ENCODE measurements around the gene MBLAC1. TPM values are rescaled to one million over a fixed set of nuclear protein-coding genes. Genes with fewer than 3 reads are reported as not detected.

Gene MBLAC1, protein sequence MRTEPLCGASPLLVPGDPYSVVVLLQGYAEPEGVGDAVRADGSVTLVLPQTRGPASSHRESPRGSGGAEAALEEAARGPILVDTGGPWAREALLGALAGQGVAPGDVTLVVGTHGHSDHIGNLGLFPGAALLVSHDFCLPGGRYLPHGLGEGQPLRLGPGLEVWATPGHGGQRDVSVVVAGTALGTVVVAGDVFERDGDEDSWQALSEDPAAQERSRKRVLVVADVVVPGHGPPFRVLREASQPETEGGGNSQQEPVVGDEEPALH
- total RNA-seq: 4.5 TPM in 2 replicates
- total RNA-seq (2013): 1.9 TPM
- polyA plus RNA-seq: 1.4 and 1.6 TPM in 2 replicates
- polyA minus RNA-seq: 4.4 and 6.3 TPM in 2 replicates

DNA sequence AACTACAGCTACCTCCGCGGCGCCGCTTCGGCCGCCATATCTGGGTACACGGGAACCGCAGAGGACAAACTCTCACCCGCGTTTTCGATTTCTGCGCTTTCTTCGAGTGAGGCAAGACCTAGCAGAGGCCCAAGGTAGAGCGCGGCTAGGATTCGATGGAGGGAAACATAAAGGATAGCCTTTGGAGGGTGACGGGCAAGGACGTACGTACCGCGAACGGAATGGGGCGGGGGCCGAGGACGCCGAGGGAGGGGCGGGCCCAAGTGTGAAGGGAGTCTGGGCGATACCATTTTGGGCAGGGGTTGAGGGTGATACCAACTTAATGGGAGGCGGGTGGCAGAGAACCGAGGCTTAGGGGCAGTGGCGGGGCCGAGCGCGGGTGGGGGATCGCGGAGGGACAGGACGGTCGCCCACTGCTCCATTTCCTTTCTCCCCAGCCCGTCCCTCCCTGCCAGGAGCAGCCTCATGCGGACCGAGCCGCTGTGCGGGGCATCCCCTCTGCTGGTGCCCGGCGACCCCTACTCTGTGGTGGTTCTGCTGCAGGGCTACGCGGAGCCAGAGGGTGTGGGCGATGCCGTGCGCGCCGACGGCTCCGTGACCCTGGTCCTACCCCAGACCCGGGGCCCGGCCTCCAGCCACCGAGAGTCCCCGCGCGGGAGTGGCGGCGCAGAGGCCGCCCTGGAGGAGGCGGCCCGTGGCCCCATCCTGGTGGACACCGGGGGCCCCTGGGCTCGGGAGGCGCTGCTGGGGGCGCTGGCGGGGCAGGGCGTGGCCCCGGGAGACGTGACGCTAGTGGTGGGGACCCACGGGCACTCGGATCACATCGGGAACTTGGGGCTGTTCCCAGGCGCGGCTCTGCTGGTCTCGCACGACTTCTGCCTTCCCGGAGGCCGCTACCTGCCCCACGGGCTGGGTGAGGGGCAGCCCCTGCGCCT lies at the start of gene MBLAC1:
Gene MBLAC1, plus strand, starts transcription at position 37 of the 935 bp plus-strand sequence. Its CDS starts 429 bp downstream, at position 466.
- WGBS (ENCODE audit: insufficient coverage): under 1% methylated on average over 85 of the region's 85 CpGs
- POLR2A ChIA-PET: interaction anchor here (0.7 to 2.6 kb wide), 3 partner anchors 26 to 302 kb away, joined by 3 to 37 read pairs (median 7); partner anchors contain the start of genes AP4M1 and MCM7
- peak; percentile 97 for DNase-seq
- Mint-ChIP-seq H3K27ac (peak within 1 kb of the TSS; percentile 100), H3K9me3 (ENCODE audit: insufficient read depth) (no peaks in the 10 kb centered on the region), H3K4me3 (peak within 1 kb of the TSS; percentile 100), H3K27me3 (no peaks in the 10 kb centered on the region), H3K4me1 (peaks cover 31% of the 10 kb centered on the region)
- intact Hi-C loops (cut with micrococcal nuclease): loop anchor here (1.0 kb wide), 7 partner anchors 8 to 301 kb away; partner anchors contain the start of genes AP4M1, CNPY4, LAMTOR4 and MCM7
- TF ChIP-seq, protein P1, sequence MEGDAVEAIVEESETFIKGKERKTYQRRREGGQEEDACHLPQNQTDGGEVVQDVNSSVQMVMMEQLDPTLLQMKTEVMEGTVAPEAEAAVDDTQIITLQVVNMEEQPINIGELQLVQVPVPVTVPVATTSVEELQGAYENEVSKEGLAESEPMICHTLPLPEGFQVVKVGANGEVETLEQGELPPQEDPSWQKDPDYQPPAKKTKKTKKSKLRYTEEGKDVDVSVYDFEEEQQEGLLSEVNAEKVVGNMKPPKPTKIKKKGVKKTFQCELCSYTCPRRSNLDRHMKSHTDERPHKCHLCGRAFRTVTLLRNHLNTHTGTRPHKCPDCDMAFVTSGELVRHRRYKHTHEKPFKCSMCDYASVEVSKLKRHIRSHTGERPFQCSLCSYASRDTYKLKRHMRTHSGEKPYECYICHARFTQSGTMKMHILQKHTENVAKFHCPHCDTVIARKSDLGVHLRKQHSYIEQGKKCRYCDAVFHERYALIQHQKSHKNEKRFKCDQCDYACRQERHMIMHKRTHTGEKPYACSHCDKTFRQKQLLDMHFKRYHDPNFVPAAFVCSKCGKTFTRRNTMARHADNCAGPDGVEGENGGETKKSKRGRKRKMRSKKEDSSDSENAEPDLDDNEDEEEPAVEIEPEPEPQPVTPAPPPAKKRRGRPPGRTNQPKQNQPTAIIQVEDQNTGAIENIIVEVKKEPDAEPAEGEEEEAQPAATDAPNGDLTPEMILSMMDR (IDR thresholded peaks at IDR 0.05): no peak
- TF ChIP-seq EZH2 (IDR thresholded peaks at IDR 0.05; ENCODE audit: borderline replicate concordance, insufficient read depth, low read depth, low read length, poor library complexity, severe bottlenecking): no peak
- ATAC-seq (ENCODE audit: low read depth): peak; percentile 83
- H3K9me3 ChIP-seq (ENCODE audit: control extremely low read depth in 1 of 3, control insufficient read depth in 2 of 3, insufficient read depth in 1 of 3, low read length in 2 of 3): no peaks in the 10 kb centered on the region
- peaks cover 19% of the 10 kb centered on the region for H3K79me2 ChIP-seq (ENCODE audit: control insufficient read depth, insufficient read depth, low read length)
- peaks cover 20 to 36% of the 10 kb centered on the region in 2 donors for H3K4me1 ChIP-seq (ENCODE audit: control insufficient read depth in 2 of 2, insufficient read depth in 2 of 2, low read length in 2 of 2)
- H3K36me3 ChIP-seq (replicated peaks in 1 of 2; ENCODE audit: control extremely low read depth in 1 of 2, control insufficient read depth in 1 of 2, extremely low read depth in 1 of 2, insufficient read depth in 2 of 2, low read length in 1 of 2): no peaks in the 10 kb centered on the region
- H3K27ac ChIP-seq (ENCODE audit: low read length in 2 of 2): peak within 1 kb of the TSS; percentile 83 to 95
- peak within 1 kb of the TSS; percentile 99 for H2AFZ ChIP-seq (ENCODE audit: insufficient read depth, low read depth, low read length, poor library complexity, severe bottlenecking)
- no peaks in the 10 kb centered on the region for H4K20me1 ChIP-seq (ENCODE audit: control insufficient read depth, insufficient read depth, low read length, poor library complexity, severe bottlenecking)
- H3K27me3 ChIP-seq (replicated peaks in 1 of 4; ENCODE audit: control extremely low read depth in 1 of 4, control insufficient read depth in 3 of 4, insufficient read depth in 4 of 4, low read length in 3 of 4): no peaks in the 10 kb centered on the region
- peak within 1 kb of the TSS; percentile 54 to 84 (median 78) for H3K4me3 ChIP-seq (ENCODE audit: control extremely low read depth in 1 of 5, extremely low read depth in 1 of 5, insufficient read depth in 1 of 5, low read depth in 2 of 5, low read length in 4 of 5)
- H3K4me2 ChIP-seq (replicated peaks; ENCODE audit: low read depth, low read length, poor library complexity, severe bottlenecking): peak within 1 kb of the TSS; percentile 100
- CTCF ChIA-PET: interaction anchor here (0.6 to 6.6 kb wide), 6 partner anchors 15 to 281 kb away, joined by 3 to 43 read pairs (median 10); partner anchors contain the start of genes AP4M1 and MCM7
- H3K9ac ChIP-seq (ENCODE audit: low read length): peak within 1 kb of the TSS; percentile 91

Measured in B cell (primary cell).